ENCODE measurements around the gene NOS1AP. TPM values are rescaled to one million over a fixed set of nuclear protein-coding genes. Genes with fewer than 3 reads are reported as not detected.

The NOS1AP gene
- total and polyA plus RNA-seq, 9 of the 15 experiments (the other 6 are each of a cell fraction or from before 2014, with no cell fraction given): 0.07 to 1.5 (median 0.22) TPM

GRCh38 chr1:162077648-162078299 lies 8.3 kb downstream of the NOS1AP start:
- DNase-seq (ENCODE audit: extremely low read depth in 1 of 4, low spot score in 3 of 4) (no peak), FAIRE-seq (no peak), ATAC-seq (no peak)
- ChIA-PET POLR2A (no interaction called here), CTCF (ENCODE audit: low intra/inter-chr PET ratio) (no interaction called here)
- Histone ChIP-seq H3K9me1 (ENCODE audit: control insufficient read depth, insufficient read depth, low read length) (no peaks in the 10 kb centered on the region), H4K20me1 (replicated peaks; ENCODE audit: control insufficient read depth, insufficient read depth, low read length) (no peaks in the 10 kb centered on the region), H3K79me2 (ENCODE audit: control insufficient read depth, insufficient read depth, low read length) (no peaks in the 10 kb centered on the region), H3K9me3 (replicated peaks; ENCODE audit: control insufficient read depth, insufficient read depth, low read depth, low read length) (no peaks in the 10 kb centered on the region), H2AFZ (ENCODE audit: low read depth, low read length) (no peak overlapping the region), H3K4me1 (replicated peaks in 1 of 2; ENCODE audit: control insufficient read depth in 2 of 2, insufficient read depth in 2 of 2, low read length in 2 of 2) (no peaks in the 10 kb centered on the region), H3K36me3 (ENCODE audit: control insufficient read depth, insufficient read depth, low read length) (no peaks in the 10 kb centered on the region), H3K27ac (ENCODE audit: extremely low read depth, low read depth, low read length) (no peak overlapping the region), H3K4me3 (no peak overlapping the region), H3K9ac (ENCODE audit: insufficient read depth in 1 of 2, low read depth in 2 of 2, low read length in 2 of 2) (no peak overlapping the region), H3K27me3 (ENCODE audit: control insufficient read depth in 2 of 2, insufficient read depth in 2 of 2, low read length in 2 of 2) (peaks cover 0 to 6% of the 10 kb centered on the region in 2 experiments; a peak in 2 of 5 replicates), H3K4me2 (ENCODE audit: insufficient read depth, low read length) (no peak overlapping the region)
- in situ Hi-C loops (cut with MboI) (no loop called here), intact Hi-C loops (cut with micrococcal nuclease) (no loop called here)
- BruUV-seq (replicated peaks): no TSS peak
- 38% methylated on average over 1 of the region's 1 CpG for WGBS (ENCODE audit: insufficient coverage, low coverage, missing lambda C conversion rate)
- TF ChIP-seq GATA2 (CRISPR knock-in tag; IDR thresholded peaks at IDR 0.05) (no peak), TRIM25 (IDR thresholded peaks at IDR 0.05; ENCODE audit: borderline replicate concordance) (no peak), ZNF551 (CRISPR knock-in tag; IDR thresholded peaks at IDR 0.05) (no peak), ETV5 (CRISPR knock-in tag; IDR thresholded peaks at IDR 0.05; ENCODE audit: low read depth) (no peak), SMARCA4 (IDR thresholded peaks at IDR 0.05) (no peak), NRF1 (conservative IDR thresholded peaks at IDR 0.05 in 1 of 2, IDR thresholded peaks at IDR 0.05 in 1 of 2) (no peak), HDAC8 (tag; IDR thresholded peaks at IDR 0.05) (no peak)
